Airway epithelial cell (primary cell): ENCODE results near the gene C16orf74. TPM values are rescaled to one million over a fixed set of nuclear protein-coding genes. Genes with fewer than 3 reads are reported as not detected.

Experiments
- total RNA-seq: library from RNA; depleted of rRNA; stranded (reverse); fragments of >200 nt; gene quantifications from 2 replicates; pipeline ENCODE4 v1.2.3, GENCODE V29; 2015

The C16orf74 gene
- total RNA-seq, result 62.1 and 68.8 TPM in 2 replicates

GRCh38 chr16:85750827-85751697 lies at the start of gene C16orf74:
TSS of gene C16orf74 (minus strand) at chr16:85751096. CDS start at chr16:85735217, 15,879 bp downstream.

GRCh38 chr16:85799497-85800320 lies 48.8 kb upstream of the C16orf74 start, which contains the start of the genes COX4I1 and EMC8:
TSS of gene COX4I1 (plus strand) at chr16:85799695. CDS start at chr16:85801206, 1,511 bp downstream.
TSS of gene EMC8 (minus strand) at chr16:85799544. CDS start at chr16:85799295, 249 bp downstream.

GRCh38 chr16:85688586-85689284 lies 62.2 kb downstream of the C16orf74 start, which contains the start of gene GINS2:
TSS of gene GINS2 (minus strand) at chr16:85688954. CDS start at chr16:85688898, 56 bp downstream.

Other genes starting within 250 kb of the C16orf74 start
- 14.2 and 21.1 TPM in 2 replicates for gene GSE1, start 137.8 kb downstream of the C16orf74 start, total RNA-seq
- 22.4 and 25.1 TPM in 2 replicates for gene GINS2, start 62.1 kb downstream of the C16orf74 start, total RNA-seq
- 42.9 and 56.0 TPM in 2 replicates for gene EMC8, start 48.4 kb upstream of the C16orf74 start, total RNA-seq
- 605 and 677 TPM in 2 replicates for gene COX4I1, start 48.6 kb upstream of the C16orf74 start, total RNA-seq
- gene IRF8, start 148.1 kb upstream of the C16orf74 start, total RNA-seq, result not detected in 2 replicates